ENCODE results near the gene MYO3B. TPM values are rescaled to one million over a fixed set of nuclear protein-coding genes. Genes with fewer than 3 reads are reported as not detected.
"Not testable (repeated sequence)": the region's sequence is repeated elsewhere in the genome, so short reads cannot be mapped to it uniquely, and the experiment has no call there.

MYO3B gene
- total and polyA plus RNA-seq, 4 experiments from 2014 or later, result not detected

- H3K36me3 ChIP-seq (ENCODE audit: insufficient read depth, low read length), result no peaks in the 10 kb centered on the region
- Mint-ChIP-seq H3K36me3 (no peaks in the 10 kb centered on the region), H3K4me1 (no peaks in the 10 kb centered on the region), H3K4me3 (no peak overlapping the region), H3K27ac (no peak overlapping the region), H3K9me3 (peaks cover 0 to 2% (median 0%) of the 10 kb centered on the region in 8 donors), H3K27me3 (peaks cover 11 to 12% of the 10 kb centered on the region in 2 donors)
- ChIA-PET POLR2A (ENCODE audit: partially characterized antibody) (no interaction called here), CTCF (ENCODE audit: partially characterized antibody) (interaction anchor here (0.6 kb wide), 1 partner anchor 83 kb away, joined by 3 read pairs; no protein-coding TSS in a partner anchor)
- no peaks in the 10 kb centered on the region for H3K4me1 ChIP-seq (ENCODE audit: insufficient read depth, low read length)
- intact Hi-C loops (cut with micrococcal nuclease), result no loop called here
- no peaks in the 10 kb centered on the region for H3K9me3 ChIP-seq (ENCODE audit: control insufficient read depth in 1 of 2, low read length in 2 of 2)
- H3K4me3 ChIP-seq (ENCODE audit: low read length in 2 of 2), result no peak overlapping the region
- DNase-seq, result no peak
- no peak overlapping the region for H3K27ac ChIP-seq (ENCODE audit: low read depth, low read length)
- no peaks in the 10 kb centered on the region for H3K27me3 ChIP-seq (ENCODE audit: insufficient read depth, low read length)
These were observed 487.8 kb downstream of the MYO3B start for GRCh38 chr2:170665743-170666142.

GRCh38 chr2:170669909-170670308 lies 492.0 kb downstream of the MYO3B start:
- DNase-seq, result no peak
- no peaks in the 10 kb centered on the region for H3K36me3 ChIP-seq (ENCODE audit: insufficient read depth, low read length)
- H3K4me1 ChIP-seq (ENCODE audit: insufficient read depth, low read length), result no peaks in the 10 kb centered on the region
- peaks cover 0 to 2% (median 0%) of the 10 kb centered on the region in 8 donors for H3K9me3 Mint-ChIP-seq
- intact Hi-C loops (cut with micrococcal nuclease), result no loop called here
- no peaks in the 10 kb centered on the region for H3K4me1 Mint-ChIP-seq
- no peaks in the 10 kb centered on the region for H3K36me3 Mint-ChIP-seq
- no peak overlapping the region for H3K27ac ChIP-seq (ENCODE audit: low read depth, low read length)
- no peaks in the 10 kb centered on the region for H3K27me3 ChIP-seq (ENCODE audit: insufficient read depth, low read length)
- peaks cover 7 to 17% of the 10 kb centered on the region in 2 donors for H3K27me3 Mint-ChIP-seq
- ChIA-PET CTCF (ENCODE audit: partially characterized antibody) (no interaction called here), POLR2A (ENCODE audit: partially characterized antibody) (no interaction called here)
- H3K4me3 ChIP-seq (ENCODE audit: low read length in 2 of 2), result no peak overlapping the region
- H3K27ac Mint-ChIP-seq, result no peak overlapping the region
- H3K4me3 Mint-ChIP-seq, result no peak overlapping the region
- H3K9me3 ChIP-seq (ENCODE audit: control insufficient read depth in 1 of 2, low read length in 2 of 2), result no peaks in the 10 kb centered on the region

- no peaks in the 10 kb centered on the region for H3K9me3 ChIP-seq (ENCODE audit: control insufficient read depth in 1 of 2, low read length in 2 of 2)
- DNase-seq, result no peak
- no peaks in the 10 kb centered on the region for H3K4me1 ChIP-seq (ENCODE audit: insufficient read depth, low read length)
- intact Hi-C loops (cut with micrococcal nuclease), result no loop called here
- H3K27ac Mint-ChIP-seq, result no peak overlapping the region
- no peaks in the 10 kb centered on the region for H3K4me1 Mint-ChIP-seq
- H3K36me3 Mint-ChIP-seq, result no peaks in the 10 kb centered on the region
- H3K27ac ChIP-seq (ENCODE audit: low read depth, low read length), result no peak overlapping the region
- no peaks in the 10 kb centered on the region for H3K9me3 Mint-ChIP-seq
- H3K36me3 ChIP-seq (ENCODE audit: insufficient read depth, low read length), result no peaks in the 10 kb centered on the region
- no peaks in the 10 kb centered on the region for H3K27me3 ChIP-seq (ENCODE audit: insufficient read depth, low read length)
- peaks cover 4 to 11% of the 10 kb centered on the region in 2 donors for H3K27me3 Mint-ChIP-seq
- H3K4me3 ChIP-seq (ENCODE audit: low read length in 2 of 2), result no peak overlapping the region
- H3K4me3 Mint-ChIP-seq, result no peak overlapping the region
- POLR2A ChIA-PET (ENCODE audit: partially characterized antibody), result no interaction called here
- CTCF ChIA-PET (ENCODE audit: partially characterized antibody), result no interaction called here
These were observed 492.7 kb downstream of the MYO3B start for GRCh38 chr2:170670651-170671050.

- intact Hi-C loops (cut with micrococcal nuclease), result no loop called here
- no peaks in the 10 kb centered on the region for H3K9me3 ChIP-seq (ENCODE audit: control insufficient read depth in 1 of 2, low read length in 2 of 2)
- H3K36me3 Mint-ChIP-seq, result no peaks in the 10 kb centered on the region
These were observed 493.1 kb downstream of the MYO3B start for GRCh38 chr2:170671079-170671478.

GRCh38 chr2:170674282-170674681 lies 496.3 kb downstream of the MYO3B start:
- H3K27me3 Mint-ChIP-seq; H3K27ac Mint-ChIP-seq; H3K4me1 Mint-ChIP-seq; H3K4me3 ChIP-seq (ENCODE audit: low read length in 2 of 2); H3K9me3 Mint-ChIP-seq; DNase-seq; POLR2A ChIA-PET (ENCODE audit: partially characterized antibody); H3K4me3 Mint-ChIP-seq; H3K27ac ChIP-seq (ENCODE audit: low read depth, low read length); H3K36me3 ChIP-seq (ENCODE audit: insufficient read depth, low read length); H3K27me3 ChIP-seq (ENCODE audit: insufficient read depth, low read length); H3K4me1 ChIP-seq (ENCODE audit: insufficient read depth, low read length); H3K9me3 ChIP-seq (ENCODE audit: control insufficient read depth in 1 of 2, low read length in 2 of 2); intact Hi-C loops (cut with micrococcal nuclease); H3K36me3 Mint-ChIP-seq: not testable (repeated sequence)
- CTCF ChIA-PET (ENCODE audit: partially characterized antibody), result interaction anchor here (1.6 kb wide), 1 partner anchor 13 kb away, joined by 3 read pairs; no protein-coding TSS in a partner anchor

More at GRCh38 chr2:170671079-170671478, 493.1 kb downstream of the MYO3B start:
- no peaks in the 10 kb centered on the region for H3K4me1 Mint-ChIP-seq
- ChIA-PET CTCF (ENCODE audit: partially characterized antibody) (no interaction called here), POLR2A (ENCODE audit: partially characterized antibody) (no interaction called here)
- H3K9me3 Mint-ChIP-seq, result no peaks in the 10 kb centered on the region
- peaks cover 4 to 11% of the 10 kb centered on the region in 2 donors for H3K27me3 Mint-ChIP-seq
- H3K4me3 Mint-ChIP-seq, result no peak overlapping the region
- DNase-seq, result no peak
- Histone ChIP-seq H3K27me3 (ENCODE audit: insufficient read depth, low read length) (no peaks in the 10 kb centered on the region), H3K4me1 (ENCODE audit: insufficient read depth, low read length) (no peaks in the 10 kb centered on the region), H3K36me3 (ENCODE audit: insufficient read depth, low read length) (no peaks in the 10 kb centered on the region), H3K4me3 (ENCODE audit: low read length in 2 of 2) (no peak overlapping the region), H3K27ac (ENCODE audit: low read depth, low read length) (no peak overlapping the region)
- no peak overlapping the region for H3K27ac Mint-ChIP-seq

GRCh38 chr2:170675701-170676100 lies 497.8 kb downstream of the MYO3B start:
- Mint-ChIP-seq H3K4me1 (peaks cover 0 to 8% (median 6%) of the 10 kb centered on the region in 4 donors), H3K4me3 (no peak overlapping the region), H3K27ac (no peak overlapping the region), H3K36me3 (no peaks in the 10 kb centered on the region), H3K27me3 (peaks cover 3 to 6% of the 10 kb centered on the region in 2 donors), H3K9me3 (peaks cover 0 to 5% (median 0%) of the 10 kb centered on the region in 8 donors)
- CTCF ChIA-PET (ENCODE audit: partially characterized antibody), result no interaction called here
- H3K36me3 ChIP-seq (ENCODE audit: insufficient read depth, low read length), result no peaks in the 10 kb centered on the region
- DNase-seq, result no peak
- H3K27me3 ChIP-seq (ENCODE audit: insufficient read depth, low read length), result no peaks in the 10 kb centered on the region
- no peaks in the 10 kb centered on the region for H3K9me3 ChIP-seq (ENCODE audit: control insufficient read depth in 1 of 2, low read length in 2 of 2)
- intact Hi-C loops (cut with micrococcal nuclease), result no loop called here
- H3K4me1 ChIP-seq (ENCODE audit: insufficient read depth, low read length), result peaks cover 7% of the 10 kb centered on the region
- POLR2A ChIA-PET (ENCODE audit: partially characterized antibody), result no interaction called here
- H3K4me3 ChIP-seq (ENCODE audit: low read length in 2 of 2), result no peak overlapping the region
- no peak overlapping the region for H3K27ac ChIP-seq (ENCODE audit: low read depth, low read length)

- intact Hi-C loops (cut with micrococcal nuclease), result no loop called here
- H3K4me1 ChIP-seq (ENCODE audit: insufficient read depth, low read length), result peaks cover 7% of the 10 kb centered on the region
- no peaks in the 10 kb centered on the region for H3K27me3 ChIP-seq (ENCODE audit: insufficient read depth, low read length)
- H3K9me3 Mint-ChIP-seq, result peaks cover 0 to 5% (median 0%) of the 10 kb centered on the region in 8 donors
- H3K27me3 Mint-ChIP-seq, result peaks cover 3 to 4% of the 10 kb centered on the region in 2 donors
- no peak overlapping the region for H3K4me3 ChIP-seq (ENCODE audit: low read length in 2 of 2)
- ChIA-PET CTCF (ENCODE audit: partially characterized antibody) (interaction anchor here (1.0 kb wide), 1 partner anchor 12 kb away, joined by 4 read pairs; no protein-coding TSS in a partner anchor), POLR2A (ENCODE audit: partially characterized antibody) (no interaction called here)
- H3K4me1 Mint-ChIP-seq, result peaks cover 0 to 8% (median 6%) of the 10 kb centered on the region in 4 donors
- DNase-seq, result no peak
- no peaks in the 10 kb centered on the region for H3K36me3 Mint-ChIP-seq
- H3K27ac Mint-ChIP-seq, result no peak overlapping the region
- H3K4me3 Mint-ChIP-seq, result no peak overlapping the region
- no peaks in the 10 kb centered on the region for H3K36me3 ChIP-seq (ENCODE audit: insufficient read depth, low read length)
- H3K9me3 ChIP-seq (ENCODE audit: control insufficient read depth in 1 of 2, low read length in 2 of 2), result no peaks in the 10 kb centered on the region
- H3K27ac ChIP-seq (ENCODE audit: low read depth, low read length), result no peak overlapping the region
These were observed 501.7 kb downstream of the MYO3B start for GRCh38 chr2:170679607-170680079.

Data from CD4-positive, alpha-beta memory T cell (primary cell).